A549 (cell line): Measurements from ENCODE around the gene FAAH.
"Not testable (repeated sequence)": the region's sequence is repeated elsewhere in the genome, so short reads cannot be mapped to it uniquely, and the experiment has no call there.

ENCODE experiments used
- BHLHE40 ChIP-seq: IDR thresholded peaks from 2 replicates; pipeline ENCODE4 v1.6.1; 2012; ENCODE audit warnings: low read depth, low read length, inconsistent platforms
- CBX2 ChIP-seq: fragments of 200-600 bp; sonication (generic); IDR thresholded peaks from 2 replicates; pipeline ENCODE4 v1.6.1; 2016; ENCODE audit warnings: low read depth, mild to moderate bottlenecking, borderline replicate concordance
- EHMT2 ChIP-seq: fragments of 200-600 bp; sonication (generic); IDR thresholded peaks from 2 replicates; pipeline ENCODE4 v1.6.1; 2016; ENCODE audit warnings: antibody characterized with exemption, low read depth, mild to moderate bottlenecking, moderate library complexity
- EP300 ChIP-seq, 2 experiments: fragments of >200 bp; sonication (Bioruptor Twin); formaldehyde crosslinking; IDR thresholded peaks; 2 replicates in 1 of 2; 3 replicates in 1 of 2; pipeline ENCODE4 v1.6.1; 2016 to 2017
- KDM5A ChIP-seq: fragments of 200-600 bp; sonication (generic); IDR thresholded peaks from 2 replicates; pipeline ENCODE4 v1.6.1; 2016; ENCODE audit warnings: antibody characterized with exemption, mild to moderate bottlenecking
- NR3C1 ChIP-seq: fragments of >200 bp; sonication (Bioruptor Twin); formaldehyde crosslinking; IDR thresholded peaks from 3 replicates; pipeline ENCODE4 v1.6.1; 2017
- POLR2A ChIP-seq: IDR thresholded peaks from 2 replicates; pipeline ENCODE4 v1.6.1; 2012; ENCODE audit warnings: mild to moderate bottlenecking, low read length
- RAD21 ChIP-seq, 2 experiments: fragments of >200 bp in 1 of 2; sonication (Bioruptor Twin) in 1 of 2; formaldehyde crosslinking in 1 of 2; IDR thresholded peaks in 1 of 2; conservative IDR thresholded peaks in 1 of 2; 2 replicates in 1 of 2; 3 replicates in 1 of 2; pipeline ENCODE4 v1.6.1; 2012 to 2018; ENCODE audit warnings: inconsistent platforms in 1 of 2
- RCOR1 ChIP-seq: fragments of 150-350 bp; IDR thresholded peaks from 2 replicates; pipeline ENCODE4 v1.6.1; 2014; ENCODE audit warnings: antibody characterized with exemption, low read length, low read depth
- RFX5 ChIP-seq: fragments of 450-650 bp; IDR thresholded peaks from 2 replicates; pipeline ENCODE4 v1.7.1; 2014; ENCODE audit warnings: antibody characterized with exemption, mild to moderate bottlenecking, moderate library complexity
- RNF2 ChIP-seq: fragments of 200-600 bp; sonication (generic); IDR thresholded peaks from 2 replicates; pipeline ENCODE4 v1.6.1; 2016; ENCODE audit warnings: low read depth, mild to moderate bottlenecking, antibody characterized with exemption, moderate library complexity, borderline replicate concordance
- TF ChIP-seq, protein P1 (sequence below): fragments of >200 bp; sonication (Bioruptor Twin); formaldehyde crosslinking; IDR thresholded peaks from 3 replicates; pipeline ENCODE4 v1.5.1; 2016
- TF ChIP-seq, protein P2 (sequence below): fragments of 200-600 bp; sonication (generic); IDR thresholded peaks from 2 replicates; pipeline ENCODE4 v1.6.1; 2016; ENCODE audit warnings: antibody characterized with exemption, mild to moderate bottlenecking, moderate library complexity
- TF ChIP-seq, protein P3 (sequence below): IDR thresholded peaks from 2 replicates; pipeline ENCODE4 v1.6.1; 2012

DNA sequence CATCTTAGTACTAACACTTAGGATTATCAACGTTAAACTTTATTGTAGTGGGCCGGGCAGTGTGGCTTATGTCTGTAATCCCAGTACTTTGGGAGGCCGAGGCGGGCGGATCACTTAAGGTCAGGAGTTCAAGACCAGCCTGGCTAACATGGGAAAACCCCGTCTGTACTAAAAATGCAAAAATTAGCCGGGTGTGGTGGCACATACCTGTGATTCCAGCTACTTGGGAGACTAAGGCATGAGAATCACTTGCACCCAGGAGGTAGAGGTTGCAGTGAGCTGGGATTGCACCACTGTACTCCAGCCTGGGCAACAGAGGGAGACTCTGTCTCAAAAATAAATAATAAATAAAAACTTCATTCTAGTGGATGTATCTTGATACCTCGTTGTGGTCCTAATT is 28.3 kb upstream of the FAAH start:
- TF ChIP-seq, protein P1, sequence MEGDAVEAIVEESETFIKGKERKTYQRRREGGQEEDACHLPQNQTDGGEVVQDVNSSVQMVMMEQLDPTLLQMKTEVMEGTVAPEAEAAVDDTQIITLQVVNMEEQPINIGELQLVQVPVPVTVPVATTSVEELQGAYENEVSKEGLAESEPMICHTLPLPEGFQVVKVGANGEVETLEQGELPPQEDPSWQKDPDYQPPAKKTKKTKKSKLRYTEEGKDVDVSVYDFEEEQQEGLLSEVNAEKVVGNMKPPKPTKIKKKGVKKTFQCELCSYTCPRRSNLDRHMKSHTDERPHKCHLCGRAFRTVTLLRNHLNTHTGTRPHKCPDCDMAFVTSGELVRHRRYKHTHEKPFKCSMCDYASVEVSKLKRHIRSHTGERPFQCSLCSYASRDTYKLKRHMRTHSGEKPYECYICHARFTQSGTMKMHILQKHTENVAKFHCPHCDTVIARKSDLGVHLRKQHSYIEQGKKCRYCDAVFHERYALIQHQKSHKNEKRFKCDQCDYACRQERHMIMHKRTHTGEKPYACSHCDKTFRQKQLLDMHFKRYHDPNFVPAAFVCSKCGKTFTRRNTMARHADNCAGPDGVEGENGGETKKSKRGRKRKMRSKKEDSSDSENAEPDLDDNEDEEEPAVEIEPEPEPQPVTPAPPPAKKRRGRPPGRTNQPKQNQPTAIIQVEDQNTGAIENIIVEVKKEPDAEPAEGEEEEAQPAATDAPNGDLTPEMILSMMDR: not testable (repeated sequence)
- not testable (repeated sequence) for TF ChIP-seq RFX5; RAD21 (conservative IDR thresholded peaks at IDR 0.05 in 1 of 2, IDR thresholded peaks at IDR 0.05 in 1 of 2); RNF2; POLR2A; NR3C1; CBX2; BHLHE40; EHMT2; RCOR1; EP300 (IDR thresholded peaks at IDR 0.05); KDM5A
- TF ChIP-seq, protein P2, sequence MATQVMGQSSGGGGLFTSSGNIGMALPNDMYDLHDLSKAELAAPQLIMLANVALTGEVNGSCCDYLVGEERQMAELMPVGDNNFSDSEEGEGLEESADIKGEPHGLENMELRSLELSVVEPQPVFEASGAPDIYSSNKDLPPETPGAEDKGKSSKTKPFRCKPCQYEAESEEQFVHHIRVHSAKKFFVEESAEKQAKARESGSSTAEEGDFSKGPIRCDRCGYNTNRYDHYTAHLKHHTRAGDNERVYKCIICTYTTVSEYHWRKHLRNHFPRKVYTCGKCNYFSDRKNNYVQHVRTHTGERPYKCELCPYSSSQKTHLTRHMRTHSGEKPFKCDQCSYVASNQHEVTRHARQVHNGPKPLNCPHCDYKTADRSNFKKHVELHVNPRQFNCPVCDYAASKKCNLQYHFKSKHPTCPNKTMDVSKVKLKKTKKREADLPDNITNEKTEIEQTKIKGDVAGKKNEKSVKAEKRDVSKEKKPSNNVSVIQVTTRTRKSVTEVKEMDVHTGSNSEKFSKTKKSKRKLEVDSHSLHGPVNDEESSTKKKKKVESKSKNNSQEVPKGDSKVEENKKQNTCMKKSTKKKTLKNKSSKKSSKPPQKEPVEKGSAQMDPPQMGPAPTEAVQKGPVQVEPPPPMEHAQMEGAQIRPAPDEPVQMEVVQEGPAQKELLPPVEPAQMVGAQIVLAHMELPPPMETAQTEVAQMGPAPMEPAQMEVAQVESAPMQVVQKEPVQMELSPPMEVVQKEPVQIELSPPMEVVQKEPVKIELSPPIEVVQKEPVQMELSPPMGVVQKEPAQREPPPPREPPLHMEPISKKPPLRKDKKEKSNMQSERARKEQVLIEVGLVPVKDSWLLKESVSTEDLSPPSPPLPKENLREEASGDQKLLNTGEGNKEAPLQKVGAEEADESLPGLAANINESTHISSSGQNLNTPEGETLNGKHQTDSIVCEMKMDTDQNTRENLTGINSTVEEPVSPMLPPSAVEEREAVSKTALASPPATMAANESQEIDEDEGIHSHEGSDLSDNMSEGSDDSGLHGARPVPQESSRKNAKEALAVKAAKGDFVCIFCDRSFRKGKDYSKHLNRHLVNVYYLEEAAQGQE: not testable (repeated sequence)
- TF ChIP-seq, protein P3, sequence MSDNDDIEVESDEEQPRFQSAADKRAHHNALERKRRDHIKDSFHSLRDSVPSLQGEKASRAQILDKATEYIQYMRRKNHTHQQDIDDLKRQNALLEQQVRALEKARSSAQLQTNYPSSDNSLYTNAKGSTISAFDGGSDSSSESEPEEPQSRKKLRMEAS: not testable (repeated sequence)
